ENCODE results near the gene SRR. TPM values are rescaled to one million over a fixed set of nuclear protein-coding genes. Genes with fewer than 3 reads are reported as not detected.

Gene SRR
- total RNA-seq, 1 experiment from 2014 or later = 13.3 TPM

- H3K9me3 ChIP-seq (ENCODE audit: low read length) = no peaks in the 10 kb centered on the region
- H3K79me2 ChIP-seq (ENCODE audit: low read length) = 0 out of 2 replicates have a peak, but pooled peaks cover 4% of the 10 kb centered on the region
- H3K27me3 ChIP-seq (ENCODE audit: low read length) = no peaks in the 10 kb centered on the region
- no peak overlapping the region for H2AFZ ChIP-seq (ENCODE audit: low read length)
- no peak overlapping the region for H3K4me2 ChIP-seq (ENCODE audit: low read depth, low read length, poor library complexity, severe bottlenecking)
- H3K36me3 ChIP-seq (ENCODE audit: insufficient read depth, low read length) = peaks cover 35% of the 10 kb centered on the region
- H3K4me1 ChIP-seq (ENCODE audit: low read length) = no peaks in the 10 kb centered on the region
- no peak overlapping the region for H3K9ac ChIP-seq (ENCODE audit: low read length)
- no peaks in the 10 kb centered on the region for H3K9me2 ChIP-seq (replicated peaks; ENCODE audit: insufficient read depth, low read length)
- H3K27ac ChIP-seq (ENCODE audit: low read length) = no peak overlapping the region
- H4K20me1 ChIP-seq (ENCODE audit: insufficient read depth, low read depth, low read length) = 0 out of 2 replicates have a peak, but pooled peaks cover 2% of the 10 kb centered on the region
- H3K4me3 ChIP-seq (ENCODE audit: low read length) = no peak overlapping the region
- no peak for DNase-seq
Observed at GRCh38 chr17:2321399-2321798, 17.6 kb downstream of the SRR start.

- Histone ChIP-seq H3K79me2 (ENCODE audit: low read length) (peaks cover 4% of the 10 kb centered on the region; the same call in 1 of the 2 replicates), H3K4me3 (ENCODE audit: low read length) (no peak overlapping the region), H3K4me2 (ENCODE audit: low read depth, low read length, poor library complexity, severe bottlenecking) (no peak overlapping the region), H3K9me3 (ENCODE audit: low read length) (no peaks in the 10 kb centered on the region), H2AFZ (ENCODE audit: low read length) (no peak overlapping the region), H3K9ac (ENCODE audit: low read length) (no peak overlapping the region), H3K4me1 (ENCODE audit: low read length) (no peaks in the 10 kb centered on the region), H3K9me2 (replicated peaks; ENCODE audit: insufficient read depth, low read length) (no peaks in the 10 kb centered on the region), H3K27me3 (ENCODE audit: low read length) (no peaks in the 10 kb centered on the region), H3K27ac (ENCODE audit: low read length) (no peak overlapping the region), H4K20me1 (ENCODE audit: insufficient read depth, low read depth, low read length) (0 out of 2 replicates have a peak, but pooled peaks cover 3% of the 10 kb centered on the region), H3K36me3 (ENCODE audit: insufficient read depth, low read length) (peaks cover 45% of the 10 kb centered on the region)
- DNase-seq = no peak
Observed at GRCh38 chr17:2323629-2324314, 20.0 kb downstream of the SRR start.

GRCh38 chr17:2331303-2331702 lies 27.6 kb downstream of the SRR start:
- Histone ChIP-seq H3K4me2 (ENCODE audit: low read depth, low read length, poor library complexity, severe bottlenecking) (no peak overlapping the region), H4K20me1 (ENCODE audit: insufficient read depth, low read depth, low read length) (peaks cover 10% of the 10 kb centered on the region; the same call in 1 of the 2 replicates), H3K27me3 (ENCODE audit: low read length) (no peaks in the 10 kb centered on the region), H3K27ac (ENCODE audit: low read length) (no peak overlapping the region), H3K4me3 (ENCODE audit: low read length) (no peak overlapping the region), H3K9ac (ENCODE audit: low read length) (no peak overlapping the region), H3K36me3 (ENCODE audit: insufficient read depth, low read length) (peaks cover 76% of the 10 kb centered on the region), H3K9me3 (ENCODE audit: low read length) (no peaks in the 10 kb centered on the region), H3K9me2 (replicated peaks; ENCODE audit: insufficient read depth, low read length) (no peaks in the 10 kb centered on the region), H3K79me2 (ENCODE audit: low read length) (peaks cover 66% of the 10 kb centered on the region), H2AFZ (ENCODE audit: low read length) (no peak overlapping the region), H3K4me1 (ENCODE audit: low read length) (peaks cover 16% of the 10 kb centered on the region)
- peak; percentile 52 for DNase-seq

GRCh38 chr17:2335726-2336214 lies 32.0 kb downstream of the SRR start:
- Histone ChIP-seq H3K9me2 (replicated peaks; ENCODE audit: insufficient read depth, low read length) (no peaks in the 10 kb centered on the region), H3K4me1 (ENCODE audit: low read length) (peaks cover 26% of the 10 kb centered on the region), H3K4me3 (ENCODE audit: low read length) (peak overlapping the region; percentile 91), H3K4me2 (ENCODE audit: low read depth, low read length, poor library complexity, severe bottlenecking) (peak overlapping the region; percentile 86), H3K27me3 (ENCODE audit: low read length) (no peaks in the 10 kb centered on the region), H3K79me2 (ENCODE audit: low read length) (peaks cover 81% of the 10 kb centered on the region), H3K9ac (ENCODE audit: low read length) (peak overlapping the region; percentile 94), H2AFZ (ENCODE audit: low read length) (no peak overlapping the region), H3K27ac (ENCODE audit: low read length) (peak overlapping the region; percentile 61), H4K20me1 (ENCODE audit: insufficient read depth, low read depth, low read length) (no peaks in the 10 kb centered on the region), H3K36me3 (ENCODE audit: insufficient read depth, low read length) (peaks cover 47% of the 10 kb centered on the region), H3K9me3 (ENCODE audit: low read length) (no peaks in the 10 kb centered on the region)
- peak; percentile 58 for DNase-seq

- Histone ChIP-seq H3K9ac (ENCODE audit: low read length) (peak within 1 kb of the TSS; percentile 94), H3K9me2 (replicated peaks; ENCODE audit: insufficient read depth, low read length) (no peaks in the 10 kb centered on the region), H3K4me3 (ENCODE audit: low read length) (peak within 1 kb of the TSS; percentile 91), H3K27ac (ENCODE audit: low read length) (peak within 1 kb of the TSS; percentile 66), H3K4me1 (ENCODE audit: low read length) (peaks cover 26% of the 10 kb centered on the region), H3K36me3 (ENCODE audit: insufficient read depth, low read length) (peaks cover 41% of the 10 kb centered on the region), H3K4me2 (ENCODE audit: low read depth, low read length, poor library complexity, severe bottlenecking) (peak within 1 kb of the TSS; percentile 86), H3K79me2 (ENCODE audit: low read length) (peaks cover 81% of the 10 kb centered on the region), H3K9me3 (ENCODE audit: low read length) (no peaks in the 10 kb centered on the region), H2AFZ (ENCODE audit: low read length) (peak within 1 kb of the TSS; percentile 71; the same call in 1 of the 2 replicates), H3K27me3 (ENCODE audit: low read length) (no peaks in the 10 kb centered on the region), H4K20me1 (ENCODE audit: insufficient read depth, low read depth, low read length) (no peaks in the 10 kb centered on the region)
- DNase-seq = peak; percentile 96
Observed at GRCh38 chr17:2336215-2336851, 32.6 kb downstream of the SRR start, which contains the start of gene TSR1. TSS of gene TSR1 (minus strand) at chr17:2336457. CDS start at chr17:2336427, 30 bp downstream.

- H4K20me1 ChIP-seq (ENCODE audit: insufficient read depth, low read depth, low read length) = no peaks in the 10 kb centered on the region
- H3K27me3 ChIP-seq (ENCODE audit: low read length) = no peaks in the 10 kb centered on the region
- H3K9me3 ChIP-seq (ENCODE audit: low read length) = no peaks in the 10 kb centered on the region
- H3K27ac ChIP-seq (ENCODE audit: low read length) = peak within 1 kb of the TSS; percentile 69
- peak within 1 kb of the TSS; percentile 71; the same call in 1 of the 2 replicates for H2AFZ ChIP-seq (ENCODE audit: low read length)
- H3K4me3 ChIP-seq (ENCODE audit: low read length) = peak within 1 kb of the TSS; percentile 91
- DNase-seq = peak; percentile 91
- H3K9ac ChIP-seq (ENCODE audit: low read length) = peak within 1 kb of the TSS; percentile 94
- peaks cover 35% of the 10 kb centered on the region for H3K36me3 ChIP-seq (ENCODE audit: insufficient read depth, low read length)
- H3K4me2 ChIP-seq (ENCODE audit: low read depth, low read length, poor library complexity, severe bottlenecking) = peak within 1 kb of the TSS; percentile 86
- H3K4me1 ChIP-seq (ENCODE audit: low read length) = peaks cover 26% of the 10 kb centered on the region
- H3K9me2 ChIP-seq (replicated peaks; ENCODE audit: insufficient read depth, low read length) = no peaks in the 10 kb centered on the region
- H3K79me2 ChIP-seq (ENCODE audit: low read length) = peaks cover 80% of the 10 kb centered on the region
Observed at GRCh38 chr17:2336852-2337543, 33.2 kb downstream of the SRR start, which contains the start of gene SGSM2. TSS of gene SGSM2 (plus strand) at chr17:2337501. CDS start at chr17:2337689, 188 bp downstream.

GRCh38 chr17:2337544-2338314 lies 34.0 kb downstream of the SRR start:
- Histone ChIP-seq H3K27me3 (ENCODE audit: low read length) (no peaks in the 10 kb centered on the region), H3K4me2 (ENCODE audit: low read depth, low read length, poor library complexity, severe bottlenecking) (peak overlapping the region; percentile 81), H3K9ac (ENCODE audit: low read length) (peak overlapping the region; percentile 94), H3K79me2 (ENCODE audit: low read length) (peaks cover 77% of the 10 kb centered on the region), H4K20me1 (ENCODE audit: insufficient read depth, low read depth, low read length) (no peaks in the 10 kb centered on the region), H2AFZ (ENCODE audit: low read length) (peak overlapping the region; percentile 16; the same call in 1 of the 2 replicates), H3K9me3 (ENCODE audit: low read length) (no peaks in the 10 kb centered on the region), H3K27ac (ENCODE audit: low read length) (peak overlapping the region; percentile 69), H3K9me2 (replicated peaks; ENCODE audit: insufficient read depth, low read length) (no peaks in the 10 kb centered on the region), H3K4me3 (ENCODE audit: low read length) (peak overlapping the region; percentile 91), H3K4me1 (ENCODE audit: low read length) (peaks cover 26% of the 10 kb centered on the region), H3K36me3 (ENCODE audit: insufficient read depth, low read length) (peaks cover 30% of the 10 kb centered on the region)
- DNase-seq = peak; percentile 83
